ENCODE results near the gene RASEF.

GRCh38 chr9:83032065-83032625 lies 30.8 kb downstream of the RASEF start:
- TF ChIP-seq, protein P1, sequence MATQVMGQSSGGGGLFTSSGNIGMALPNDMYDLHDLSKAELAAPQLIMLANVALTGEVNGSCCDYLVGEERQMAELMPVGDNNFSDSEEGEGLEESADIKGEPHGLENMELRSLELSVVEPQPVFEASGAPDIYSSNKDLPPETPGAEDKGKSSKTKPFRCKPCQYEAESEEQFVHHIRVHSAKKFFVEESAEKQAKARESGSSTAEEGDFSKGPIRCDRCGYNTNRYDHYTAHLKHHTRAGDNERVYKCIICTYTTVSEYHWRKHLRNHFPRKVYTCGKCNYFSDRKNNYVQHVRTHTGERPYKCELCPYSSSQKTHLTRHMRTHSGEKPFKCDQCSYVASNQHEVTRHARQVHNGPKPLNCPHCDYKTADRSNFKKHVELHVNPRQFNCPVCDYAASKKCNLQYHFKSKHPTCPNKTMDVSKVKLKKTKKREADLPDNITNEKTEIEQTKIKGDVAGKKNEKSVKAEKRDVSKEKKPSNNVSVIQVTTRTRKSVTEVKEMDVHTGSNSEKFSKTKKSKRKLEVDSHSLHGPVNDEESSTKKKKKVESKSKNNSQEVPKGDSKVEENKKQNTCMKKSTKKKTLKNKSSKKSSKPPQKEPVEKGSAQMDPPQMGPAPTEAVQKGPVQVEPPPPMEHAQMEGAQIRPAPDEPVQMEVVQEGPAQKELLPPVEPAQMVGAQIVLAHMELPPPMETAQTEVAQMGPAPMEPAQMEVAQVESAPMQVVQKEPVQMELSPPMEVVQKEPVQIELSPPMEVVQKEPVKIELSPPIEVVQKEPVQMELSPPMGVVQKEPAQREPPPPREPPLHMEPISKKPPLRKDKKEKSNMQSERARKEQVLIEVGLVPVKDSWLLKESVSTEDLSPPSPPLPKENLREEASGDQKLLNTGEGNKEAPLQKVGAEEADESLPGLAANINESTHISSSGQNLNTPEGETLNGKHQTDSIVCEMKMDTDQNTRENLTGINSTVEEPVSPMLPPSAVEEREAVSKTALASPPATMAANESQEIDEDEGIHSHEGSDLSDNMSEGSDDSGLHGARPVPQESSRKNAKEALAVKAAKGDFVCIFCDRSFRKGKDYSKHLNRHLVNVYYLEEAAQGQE (IDR thresholded peaks at IDR 0.05; ENCODE audit: low read depth), result no peak
- TF ChIP-seq, protein P2, sequence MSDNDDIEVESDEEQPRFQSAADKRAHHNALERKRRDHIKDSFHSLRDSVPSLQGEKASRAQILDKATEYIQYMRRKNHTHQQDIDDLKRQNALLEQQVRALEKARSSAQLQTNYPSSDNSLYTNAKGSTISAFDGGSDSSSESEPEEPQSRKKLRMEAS (IDR thresholded peaks at IDR 0.05), result no peak
- TF ChIP-seq RAD21 (IDR thresholded peaks at IDR 0.05; ENCODE audit: low read depth) (no peak), TAF1 (IDR thresholded peaks at IDR 0.05; ENCODE audit: low read depth) (no peak), EP300 (IDR thresholded peaks at IDR 0.05; ENCODE audit: borderline replicate concordance) (no peak), YY1 (IDR thresholded peaks at IDR 0.05; ENCODE audit: low read depth) (no peak), CREB1 (IDR thresholded peaks at IDR 0.05; ENCODE audit: low read depth) (no peak), TCF12 (IDR thresholded peaks at IDR 0.05; ENCODE audit: low read depth) (no peak), CEBPB (IDR thresholded peaks at IDR 0.05) (no peak), NFIC (IDR thresholded peaks at IDR 0.05) (no peak)
